K562 (cell line): Measurements from ENCODE around the gene LIPE. TPM values are rescaled to one million over a fixed set of nuclear protein-coding genes. Genes with fewer than 3 reads are reported as not detected.

Source experiments
- ARID3A ChIP-seq: IDR thresholded peaks from 2 replicates; pipeline ENCODE4 v1.6.1; 2012; ENCODE audit warnings: low read depth, low read length, improper control_type of control experiment, borderline replicate concordance
- CHD4 ChIP-seq: fragments of 200-600 bp; sonication (generic); IDR thresholded peaks from 3 replicates; pipeline ENCODE4 v1.6.1; 2012; ENCODE audit warnings: low read depth, mild to moderate bottlenecking, mixed read lengths, low read length, inconsistent platforms; ENCODE audit not compliant: insufficient read depth, insufficient replicate concordance, poor library complexity, severe bottlenecking
- HDAC6 ChIP-seq: IDR thresholded peaks from 2 replicates; pipeline ENCODE4 v1.6.1; 2012; ENCODE audit warnings: low read depth, mild to moderate bottlenecking, control low read depth, inconsistent platforms, low read length, moderate library complexity
- HNRNPK ChIP-seq: fragments of 200-400 bp; formaldehyde crosslinking; IDR thresholded peaks from one replicate; pipeline ENCODE4 v1.6.1; 2018; ENCODE audit warnings: mild to moderate bottlenecking, low read depth, low read length; ENCODE audit not compliant: poor library complexity, severe bottlenecking
- JUNB ChIP-seq: fragments of 450-650 bp; formaldehyde crosslinking; conservative IDR thresholded peaks from 2 replicates; pipeline ENCODE4 v1.4.0; 2020; ENCODE audit warnings: mild to moderate bottlenecking
- NR2F6 ChIP-seq: fragments of 450-650 bp; formaldehyde crosslinking; IDR thresholded peaks from 2 replicates; pipeline ENCODE4 v1.4.0; 2020; ENCODE audit warnings: mild to moderate bottlenecking
- PRPF4 ChIP-seq: fragments of 200-400 bp; formaldehyde crosslinking; IDR thresholded peaks from one replicate; pipeline ENCODE4 v1.6.1; 2017; ENCODE audit warnings: low read length, low read depth, mild to moderate bottlenecking; ENCODE audit not compliant: insufficient read depth, poor library complexity, severe bottlenecking
- RERE ChIP-seq: sonication (generic); formaldehyde crosslinking; IDR thresholded peaks from 2 replicates; pipeline ENCODE4 v1.8.0; 2023; ENCODE audit warnings: missing genetic modification reagents, mild to moderate bottlenecking, borderline replicate concordance
- TCFL5 ChIP-seq: fragments of 250-450 bp; sonication (Bioruptor Pico); conservative IDR thresholded peaks from 2 replicates; pipeline ENCODE4 v1.6.1; 2021; ENCODE audit warnings: mild to moderate bottlenecking, moderate library complexity, matching md5 sums
- TSHZ1 ChIP-seq: fragments of 250-450 bp; sonication (Bioruptor Pico); IDR thresholded peaks from 2 replicates; pipeline ENCODE4 v1.4.0; 2020; ENCODE audit warnings: mild to moderate bottlenecking, moderate library complexity
- ZBTB33 ChIP-seq: sonication (generic); formaldehyde crosslinking; IDR thresholded peaks from 2 replicates; pipeline ENCODE4 v1.8.1; 2023; ENCODE audit warnings: mild to moderate bottlenecking, missing genetic modification reagents
- polyA plus RNA-seq, 8 experiments: library from polyadenylated mRNA; depleted of rRNA in 4 of 8; stranded (reverse) in 5 of 8; unstranded in 3 of 8; fragments of >200 nt; fragmentation: Nextera tagmentation in 2 of 8; fragmentation: Illumina TruSeq in 1 of 8; extraction: Ambion mirVana in 2 of 8; extraction: Trizol in 1 of 8; gene quantifications; 2 replicates each; pipeline versions ENCODE4 v1.2.1 to v1.2.3, GENCODE V29; 2011 to 2014; ENCODE audit warnings: inconsistent platforms in 1 of 8, missing spikeins in 1 of 8
- total RNA-seq, 7 experiments: library from RNA; depleted of rRNA in 6 of 7; stranded (reverse); fragments of >200 nt in 6 of 7; fragmentation: Illumina TruSeq in 2 of 7; extraction: Trizol in 2 of 7; gene quantifications; 2 replicates each; pipeline versions ENCODE4 v1.2.1 to v1.2.3, GENCODE V29; 2011 to 2021; ENCODE audit warnings: low replicate concordance in 1 of 7

Gene LIPE
- total and polyA plus RNA-seq, 9 of the 15 experiments (the other 6 are each of a cell fraction or from before 2014, with no cell fraction given) = 0.22 TPM; not detected in 8

- no peak for TF ChIP-seq ZBTB33 (CRISPR knock-in tag)
- TF ChIP-seq JUNB (CRISPR knock-in tag) = no peak
- TF ChIP-seq HDAC6 = no peak
- TF ChIP-seq CHD4 = no peak
- TF ChIP-seq HNRNPK = no peak
- TF ChIP-seq ARID3A = no peak
- TF ChIP-seq RERE (CRISPR knock-in tag) = no peak
- TF ChIP-seq NR2F6 (CRISPR knock-in tag) = no peak
- TF ChIP-seq PRPF4 = no peak
- no peak for TF ChIP-seq TCFL5 (CRISPR knock-in tag)
- no peak for TF ChIP-seq TSHZ1 (CRISPR knock-in tag)
Measured at GRCh38 chr19:42424712-42425131, 2.5 kb downstream of the LIPE start (continued).
